ENCODE results near the gene OCLN.
"Not testable (repeated sequence)": the region's sequence is repeated elsewhere in the genome, so short reads cannot be mapped to it uniquely, and the experiment has no call there.

GRCh38 chr5:69455428-69455988 is 37.1 kb upstream of the OCLN start:
- TF ChIP-seq CTCF, POLR2A, POLR2AphosphoS5, EP300 (IDR thresholded peaks at IDR 0.05): not testable (repeated sequence)
